Activated T-cell treated with anti-CD3 and anti-CD28 coated beads, Interleukin-2, amount 50 U/mL, for 4 hours (primary cell): ENCODE measurements around the gene ANKDD1A. TPM values are rescaled to one million over a fixed set of nuclear protein-coding genes. Genes with fewer than 3 reads are reported as not detected.

Experiments
- ATAC-seq, 2 donors: fragments of 200-7000 bp; cut with Tn5 transposase; one replicate each; pipeline ENCODE4 v1.10.0; 2021
- DNase-seq: peaks from one replicate; pipeline ENCODE4 v3.0.0-alpha.2; 2020
- H3K27me3 Mint-ChIP-seq: one replicate; pipeline ENCODE4 v1.8.0; 2021; ENCODE audit warnings: low read depth, mixed read lengths
- H3K36me3 Mint-ChIP-seq: one replicate; pipeline ENCODE4 v1.8.0; 2022; ENCODE audit warnings: mixed read lengths; ENCODE audit not compliant: insufficient read depth
- H3K4me1 Mint-ChIP-seq: one replicate; pipeline ENCODE4 v1.8.0; 2021; ENCODE audit warnings: low read depth, mixed read lengths
- H3K4me3 Mint-ChIP-seq: one replicate; pipeline ENCODE4 v1.8.0; 2021; ENCODE audit warnings: mild to moderate bottlenecking, moderate library complexity, mixed read lengths
- H3K9me3 Mint-ChIP-seq: one replicate; pipeline ENCODE4 v1.8.0; 2021; ENCODE audit warnings: mixed read lengths
- total RNA-seq, 3 donors: library from RNA; stranded (reverse); gene quantifications; one replicate each; pipeline ENCODE4 v1.2.1, GENCODE V29; 2021

Gene ANKDD1A
- total RNA-seq, 3 donors from 2014 or later = 0.63 to 2.4 (median 1.4) TPM

DNA sequence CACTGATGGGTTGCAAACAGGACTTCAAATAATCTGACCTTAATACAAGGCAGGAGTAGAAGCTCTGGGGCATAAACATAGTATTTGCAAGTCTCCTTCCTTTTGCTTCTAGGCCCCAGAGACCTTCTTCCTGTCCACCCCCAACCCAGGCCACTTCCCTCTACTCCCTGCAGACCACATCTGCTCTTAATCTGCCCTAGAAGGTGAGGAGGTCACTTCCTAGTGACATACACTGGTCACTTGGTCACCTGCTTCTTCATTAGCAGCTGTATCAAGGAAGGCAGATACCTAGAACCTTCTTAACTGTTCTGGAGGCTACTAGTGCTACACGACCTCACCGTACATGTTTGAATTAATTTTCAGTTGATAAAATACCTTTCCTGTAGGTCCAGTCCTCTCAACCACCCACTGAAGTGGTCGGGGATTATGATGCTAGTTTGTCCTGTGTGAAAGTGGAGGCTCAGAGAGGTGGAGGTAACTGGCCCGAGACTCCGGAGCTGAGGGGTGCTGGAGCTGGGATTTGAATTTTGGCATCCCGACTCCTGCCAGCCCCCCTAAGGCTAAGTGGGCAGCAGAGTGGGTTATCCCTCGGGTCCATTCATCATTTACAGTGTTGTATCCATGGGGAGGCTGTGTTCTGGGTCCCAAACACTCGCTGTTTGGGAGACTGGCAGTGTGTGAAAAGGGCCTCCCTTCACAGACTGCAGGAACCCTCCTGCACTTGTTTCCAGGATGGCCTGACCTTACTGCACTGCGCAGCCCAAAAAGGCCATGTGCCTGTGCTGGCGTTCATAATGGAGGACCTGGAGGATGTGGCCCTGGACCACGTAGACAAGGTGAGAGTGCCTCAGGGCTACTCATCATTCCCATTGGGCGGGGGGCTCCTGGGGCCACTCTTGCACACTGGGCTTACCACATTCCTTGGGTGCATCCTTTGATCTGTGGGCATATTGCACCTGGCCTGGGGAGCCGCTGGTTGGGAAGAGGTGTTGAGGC lies 13.9 kb downstream of the ANKDD1A start:
- no peak overlapping the region for H3K4me3 Mint-ChIP-seq
- peaks cover 22% of the 10 kb centered on the region for H3K36me3 Mint-ChIP-seq
- ATAC-seq (no peak), DNase-seq (no peak)
- no peaks in the 10 kb centered on the region for H3K4me1 Mint-ChIP-seq
- H3K27me3 Mint-ChIP-seq = no peaks in the 10 kb centered on the region
- H3K9me3 Mint-ChIP-seq = no peaks in the 10 kb centered on the region

DNA sequence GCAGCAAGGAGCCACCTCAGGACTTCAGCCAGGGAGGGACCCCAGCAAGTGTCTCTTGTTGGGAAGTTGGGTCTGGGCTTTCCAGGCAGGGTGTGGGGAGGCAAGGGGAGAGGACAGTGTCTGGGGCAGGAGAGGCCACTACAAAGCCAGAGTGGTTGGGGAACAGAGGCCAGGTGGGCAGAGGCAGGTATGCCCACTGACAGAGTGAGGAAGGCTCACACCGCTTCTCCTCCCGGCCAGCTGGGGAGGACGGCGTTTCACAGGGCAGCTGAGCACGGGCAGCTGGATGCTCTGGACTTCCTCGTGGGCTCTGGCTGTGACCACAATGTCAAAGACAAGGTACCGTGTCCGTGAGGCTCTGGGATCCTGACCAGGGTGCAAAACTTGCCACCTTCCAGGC lies 15.0 kb downstream of the ANKDD1A start:
- H3K4me1 Mint-ChIP-seq = no peaks in the 10 kb centered on the region
- DNase-seq (no peak), ATAC-seq (no peak)
- no peaks in the 10 kb centered on the region for H3K27me3 Mint-ChIP-seq
- no peak overlapping the region for H3K4me3 Mint-ChIP-seq
- H3K36me3 Mint-ChIP-seq = peaks cover 28% of the 10 kb centered on the region
- no peaks in the 10 kb centered on the region for H3K9me3 Mint-ChIP-seq

DNA sequence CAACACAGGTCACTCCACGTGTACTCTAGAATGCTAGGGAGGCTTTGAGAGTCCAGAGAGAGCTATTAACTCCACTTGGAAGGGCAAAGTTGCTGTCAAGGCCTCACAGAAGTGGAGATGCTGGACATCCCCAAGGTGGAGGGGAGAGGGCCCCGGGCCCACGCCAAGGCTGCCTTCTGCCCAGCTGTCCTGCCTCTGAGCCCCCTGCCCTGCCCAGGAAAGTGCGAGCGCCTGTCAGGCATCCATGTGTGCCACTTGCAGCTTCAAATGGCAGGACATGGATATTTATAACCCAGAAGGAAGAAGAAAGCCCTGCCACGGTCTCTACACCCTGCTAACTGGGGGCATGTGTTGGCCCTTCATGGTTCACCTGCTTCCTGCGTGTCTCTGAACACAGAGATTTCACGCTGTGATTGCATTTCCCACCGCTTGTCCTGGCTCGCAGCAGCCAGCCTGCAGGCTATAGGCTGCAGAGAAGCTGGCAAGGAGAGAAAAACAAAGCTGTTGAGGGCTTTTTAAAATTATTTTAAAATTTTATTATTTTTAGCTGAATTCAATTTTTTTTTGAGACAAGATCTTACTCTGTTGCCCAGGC lies 17.0 kb downstream of the ANKDD1A start:
- Mint-ChIP-seq H3K9me3 (no peaks in the 10 kb centered on the region), H3K4me1 (no peaks in the 10 kb centered on the region), H3K27me3 (no peaks in the 10 kb centered on the region), H3K4me3 (no peak overlapping the region), H3K36me3 (peaks cover 30% of the 10 kb centered on the region)
- ATAC-seq (no peak), DNase-seq (no peak)

DNA sequence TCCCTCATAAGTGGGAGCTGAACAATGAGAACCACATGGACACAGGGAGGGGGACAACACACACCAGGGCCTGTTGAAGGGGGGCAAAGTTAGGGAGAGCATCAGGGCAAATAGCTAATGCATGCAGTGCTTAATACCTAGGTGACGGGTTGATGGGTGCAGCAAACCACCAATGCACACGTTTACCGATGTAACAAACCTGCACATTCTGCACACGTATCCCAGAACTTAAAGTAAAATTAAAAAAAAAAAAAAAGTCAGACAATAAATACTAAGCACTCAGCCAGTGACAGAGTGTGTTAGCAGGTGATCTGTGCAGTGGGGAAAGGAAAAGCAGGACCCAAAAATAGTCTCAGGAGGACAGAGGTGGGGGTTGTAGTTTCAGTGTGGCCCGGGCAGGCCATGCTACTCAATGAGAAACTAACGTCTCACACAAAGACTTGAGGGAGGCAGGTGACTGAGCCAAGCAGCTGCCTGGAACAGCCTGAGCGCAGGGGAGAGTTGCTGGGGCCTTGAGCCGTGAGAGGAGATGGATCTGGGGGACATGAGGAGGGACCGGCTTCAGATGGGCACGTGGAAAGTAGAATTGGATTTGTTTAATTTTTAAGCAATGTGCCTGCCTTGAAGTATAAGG lies 18.4 kb downstream of the ANKDD1A start:
- Mint-ChIP-seq H3K27me3 (no peaks in the 10 kb centered on the region), H3K36me3 (peaks cover 35% of the 10 kb centered on the region), H3K4me1 (no peaks in the 10 kb centered on the region), H3K9me3 (no peaks in the 10 kb centered on the region), H3K4me3 (no peak overlapping the region)
- ATAC-seq (no peak), DNase-seq (no peak)

DNA sequence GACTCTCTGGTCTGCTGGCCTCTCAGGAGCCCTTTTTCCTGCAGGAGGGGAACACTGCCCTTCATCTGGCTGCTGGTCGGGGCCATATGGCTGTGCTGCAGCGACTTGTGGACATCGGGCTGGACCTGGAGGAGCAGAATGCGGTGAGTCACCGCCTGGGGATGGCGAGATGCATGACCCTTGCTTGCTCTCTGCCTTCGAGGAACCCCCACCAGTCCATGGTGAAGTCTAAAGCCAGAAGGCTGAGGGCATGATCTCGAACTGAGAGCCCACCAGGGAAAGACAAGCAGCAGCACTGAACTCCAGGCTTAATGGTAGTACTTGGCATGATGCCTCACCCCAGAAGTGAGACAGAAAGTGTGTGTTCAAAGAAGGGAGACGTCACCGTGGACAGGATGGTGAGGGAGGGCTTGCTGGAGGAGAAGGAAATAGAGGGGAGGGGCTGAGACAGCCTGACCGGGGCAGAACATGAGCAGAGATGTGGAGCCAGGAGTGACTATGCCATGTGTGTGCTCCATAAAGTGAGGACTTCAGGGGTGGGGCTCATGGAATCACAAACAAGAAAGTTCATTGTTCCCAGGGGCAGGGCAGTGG lies 19.2 kb downstream of the ANKDD1A start:
- Mint-ChIP-seq H3K9me3 (no peaks in the 10 kb centered on the region), H3K4me3 (no peak overlapping the region), H3K36me3 (peaks cover 29% of the 10 kb centered on the region), H3K4me1 (no peaks in the 10 kb centered on the region), H3K27me3 (no peaks in the 10 kb centered on the region)
- DNase-seq = no peak
- no peak for ATAC-seq

DNA sequence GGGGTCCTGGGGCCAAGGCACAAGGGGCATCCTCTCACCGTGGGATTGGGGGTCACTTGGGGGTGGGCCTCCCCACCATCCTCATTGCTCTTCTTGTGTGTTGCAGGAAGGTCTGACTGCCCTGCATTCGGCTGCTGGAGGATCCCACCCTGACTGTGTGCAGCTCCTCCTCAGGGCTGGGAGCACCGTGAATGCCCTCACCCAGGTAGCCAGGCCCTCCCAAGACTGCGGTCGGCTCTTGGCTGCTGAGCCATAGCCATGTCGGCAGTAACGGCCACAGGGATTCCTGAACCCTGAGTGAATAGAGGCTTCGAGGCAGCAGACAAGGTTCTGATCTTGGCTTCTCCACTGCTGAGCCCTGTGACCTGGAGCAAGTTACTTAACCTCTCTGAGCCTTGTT lies 19.7 kb downstream of the ANKDD1A start:
- ATAC-seq = no peak
- H3K36me3 Mint-ChIP-seq = peaks cover 26% of the 10 kb centered on the region
- no peak overlapping the region for H3K4me3 Mint-ChIP-seq
- no peaks in the 10 kb centered on the region for H3K9me3 Mint-ChIP-seq
- H3K4me1 Mint-ChIP-seq = no peaks in the 10 kb centered on the region
- no peak for DNase-seq
- no peaks in the 10 kb centered on the region for H3K27me3 Mint-ChIP-seq

- ATAC-seq (no peak), DNase-seq (no peak)
- Mint-ChIP-seq H3K27me3 (no peaks in the 10 kb centered on the region), H3K4me1 (no peaks in the 10 kb centered on the region), H3K4me3 (no peak overlapping the region), H3K36me3 (peaks cover 26% of the 10 kb centered on the region), H3K9me3 (no peaks in the 10 kb centered on the region)
Measured at GRCh38 chr15:64934023-64934422, 22.3 kb downstream of the ANKDD1A start.

- H3K4me1 Mint-ChIP-seq = no peaks in the 10 kb centered on the region
- no peaks in the 10 kb centered on the region for H3K9me3 Mint-ChIP-seq
- ATAC-seq = no peak
- H3K36me3 Mint-ChIP-seq = peaks cover 16% of the 10 kb centered on the region
- DNase-seq = no peak
- no peak overlapping the region for H3K4me3 Mint-ChIP-seq
- no peaks in the 10 kb centered on the region for H3K27me3 Mint-ChIP-seq
Measured at GRCh38 chr15:64938192-64938591, 26.5 kb downstream of the ANKDD1A start.

- H3K4me3 Mint-ChIP-seq = no peak overlapping the region
- peaks cover 8% of the 10 kb centered on the region for H3K36me3 Mint-ChIP-seq
- DNase-seq = no peak
- no peaks in the 10 kb centered on the region for H3K4me1 Mint-ChIP-seq
- no peak for ATAC-seq
- H3K27me3 Mint-ChIP-seq = no peaks in the 10 kb centered on the region
- H3K9me3 Mint-ChIP-seq = no peaks in the 10 kb centered on the region
Measured at GRCh38 chr15:64942356-64942755, 30.7 kb downstream of the ANKDD1A start.

DNA sequence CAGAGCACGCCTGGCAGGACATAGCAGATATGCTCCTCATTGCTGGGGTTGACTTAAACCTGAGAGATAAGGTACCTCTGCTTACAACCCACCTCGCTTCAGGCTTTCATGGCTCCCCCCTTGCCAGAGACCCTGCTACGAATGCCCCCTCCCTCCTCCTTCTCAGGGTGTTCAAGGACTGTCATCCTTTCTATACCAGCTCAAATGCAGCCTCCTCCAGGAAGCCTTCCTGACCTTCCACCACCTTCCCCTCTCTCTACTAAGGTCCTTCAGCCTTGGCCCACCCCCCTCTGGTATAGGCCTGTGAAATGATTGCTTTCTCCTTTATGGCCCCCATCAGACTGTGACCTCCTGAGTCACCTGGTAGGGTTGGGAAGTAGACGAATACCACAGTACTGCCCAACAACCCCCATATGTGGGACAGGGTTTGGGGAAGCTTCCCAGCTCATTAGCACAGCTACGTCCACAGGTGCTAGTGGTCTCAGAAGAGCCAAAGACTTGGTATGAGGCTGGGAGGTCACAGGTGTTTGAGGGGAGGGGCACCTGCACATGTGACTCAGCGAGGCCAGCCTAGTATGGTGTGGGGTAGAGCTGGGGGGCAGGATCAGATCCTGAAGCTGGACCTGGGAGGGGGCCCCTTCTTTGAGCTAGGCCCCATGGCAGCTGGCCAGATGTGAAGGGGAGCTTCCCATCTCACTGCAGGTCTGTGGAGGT lies 32.0 kb downstream of the ANKDD1A start:
- no peak overlapping the region for H3K4me3 Mint-ChIP-seq
- no peaks in the 10 kb centered on the region for H3K27me3 Mint-ChIP-seq
- no peaks in the 10 kb centered on the region for H3K9me3 Mint-ChIP-seq
- peaks cover 5% of the 10 kb centered on the region for H3K36me3 Mint-ChIP-seq
- ATAC-seq (no peak), DNase-seq (no peak)
- no peaks in the 10 kb centered on the region for H3K4me1 Mint-ChIP-seq

DNA sequence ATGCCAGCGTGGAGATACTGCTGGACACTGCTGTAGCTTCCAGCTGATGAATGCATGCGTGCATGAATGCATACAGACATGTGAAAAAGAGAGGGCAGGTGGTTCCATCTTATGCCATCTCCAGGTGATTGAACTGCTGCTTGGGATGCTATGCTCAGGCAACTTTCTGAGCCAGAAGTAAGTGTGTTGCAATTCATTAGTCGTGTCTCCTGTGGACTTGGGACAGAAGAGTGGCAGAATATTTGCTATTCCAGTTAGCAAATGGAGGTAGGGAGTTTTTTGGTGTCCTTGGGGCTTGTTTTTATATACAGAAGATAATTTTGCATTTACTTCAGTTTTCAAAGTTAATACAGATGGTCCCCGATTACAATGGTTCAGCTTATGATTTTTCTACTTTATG lies 33.3 kb downstream of the ANKDD1A start:
- Mint-ChIP-seq H3K4me3 (no peak overlapping the region), H3K27me3 (no peaks in the 10 kb centered on the region), H3K9me3 (no peaks in the 10 kb centered on the region), H3K4me1 (no peaks in the 10 kb centered on the region), H3K36me3 (peaks cover 4% of the 10 kb centered on the region)
- DNase-seq = no peak
- no peak for ATAC-seq

- H3K36me3 Mint-ChIP-seq = no peaks in the 10 kb centered on the region
- no peaks in the 10 kb centered on the region for H3K9me3 Mint-ChIP-seq
- peaks cover 2% of the 10 kb centered on the region for H3K4me1 Mint-ChIP-seq
- DNase-seq (no peak), ATAC-seq (peak in 1 of 2 donors; percentile 14)
- H3K27me3 Mint-ChIP-seq = no peaks in the 10 kb centered on the region
- H3K4me3 Mint-ChIP-seq = no peak overlapping the region
Measured at GRCh38 chr15:64947211-64947610, 35.5 kb downstream of the ANKDD1A start.

GRCh38 chr15:64948916-64949315 lies 37.2 kb downstream of the ANKDD1A start:
- no peaks in the 10 kb centered on the region for H3K27me3 Mint-ChIP-seq
- no peaks in the 10 kb centered on the region for H3K9me3 Mint-ChIP-seq
- DNase-seq (no peak), ATAC-seq (no peak)
- no peaks in the 10 kb centered on the region for H3K36me3 Mint-ChIP-seq
- H3K4me1 Mint-ChIP-seq = peaks cover 4% of the 10 kb centered on the region
- H3K4me3 Mint-ChIP-seq = no peak overlapping the region
